H1 (cell line): Measurements from ENCODE around the gene XRCC6. TPM values are rescaled to one million over a fixed set of nuclear protein-coding genes. Genes with fewer than 3 reads are reported as not detected.
A peak's percentile ranks its signal among the peaks of the same experiment; 100 is the strongest.

Source experiments
- CTCF ChIA-PET: fragments of 300-600 bp; sonication (Branson Sonifier 250); formaldehyde crosslinking; loops from one replicate; lab custom pipeline; 2021; ENCODE audit not compliant: partially characterized antibody; lab: Charles Lee
- POLR2A ChIA-PET: fragments of 300-600 bp; sonication (Branson Sonifier 250); formaldehyde crosslinking; loops from one replicate; lab custom pipeline; 2021; ENCODE audit warnings: inconsistent platforms; ENCODE audit not compliant: partially characterized antibody; lab: Charles Lee
- DNase-seq, 2 experiments: peaks; one replicate each; pipeline versions ENCODE4 v3.0.0 to v3.0.0-alpha.2; 2010 to 2022; ENCODE audit warnings: low spot score in 2 of 2, low read depth in 1 of 2, mixed read lengths in 1 of 2
- FAIRE-seq: peaks from 2 replicates; lab custom pipeline; 2011; peaks lifted over from hg19 to GRCh38; lab: Jason Lieb, UNC
- H2AFZ ChIP-seq: 2 replicates; pipeline ENCODE4 v1.8.1; 2012; ENCODE audit warnings: low read length, inconsistent platforms
- H2AK5ac ChIP-seq: 2 replicates; pipeline ENCODE4 v1.6.1; 2013; ENCODE audit warnings: low read depth, low read length
- H2BK120ac ChIP-seq: replicated peaks from 2 replicates; pipeline ENCODE3; 2013; ENCODE audit warnings: low read depth, low read length, inconsistent platforms
- H2BK12ac ChIP-seq: 2 replicates; pipeline ENCODE4 v1.6.1; 2013; ENCODE audit warnings: low read depth, low read length
- H2BK15ac ChIP-seq: 2 replicates; pipeline ENCODE4 v1.6.1; 2013; ENCODE audit warnings: low read length
- H2BK20ac ChIP-seq: 2 replicates; pipeline ENCODE4 v1.6.1; 2013; ENCODE audit warnings: low read length
- H2BK5ac ChIP-seq: 2 replicates; pipeline ENCODE4 v1.6.1; 2013; ENCODE audit warnings: low read depth, low read length
- H3K14ac ChIP-seq: 2 replicates; pipeline ENCODE4 v1.6.1; 2013; ENCODE audit warnings: inconsistent platforms; ENCODE audit not compliant: insufficient read length
- H3K18ac ChIP-seq: 2 replicates; pipeline ENCODE4 v1.6.1; 2013; ENCODE audit warnings: low read length; ENCODE audit errors: extremely low read depth
- H3K23ac ChIP-seq: 2 replicates; pipeline ENCODE4 v1.6.1; 2013; ENCODE audit warnings: inconsistent platforms; ENCODE audit not compliant: insufficient read length
- H3K23me2 ChIP-seq: 2 replicates; pipeline ENCODE4 v1.6.1; 2013; ENCODE audit warnings: low read depth, low read length
- H3K27ac ChIP-seq: 2 replicates; pipeline ENCODE4 v1.6.1; 2011; ENCODE audit warnings: low read depth, low read length, inconsistent platforms
- H3K27me3 ChIP-seq, 4 experiments: replicated peaks in 1 of 4; 1 replicate in 1 of 4; 2 replicates in 3 of 4; pipeline versions ENCODE4 v1.6.1 to v1.8.1; 2011 to 2013; ENCODE audit warnings: low read length in 3 of 4, mild to moderate bottlenecking in 3 of 4, inconsistent platforms in 2 of 4, mixed read lengths in 2 of 4, moderate library complexity in 1 of 4; ENCODE audit not compliant: control insufficient read depth in 3 of 4, insufficient read depth in 3 of 4; ENCODE audit errors: extremely low read depth in 1 of 4
- H3K36me3 ChIP-seq, 4 experiments: 2 replicates each; pipeline versions ENCODE4 v1.6.1 to v1.8.1; 2011 to 2013; ENCODE audit warnings: mild to moderate bottlenecking in 4 of 4, low read length in 3 of 4, moderate library complexity in 2 of 4, control low read depth in 1 of 4, inconsistent platforms in 1 of 4; ENCODE audit not compliant: insufficient read depth in 4 of 4, control insufficient read depth in 2 of 4
- H3K4ac ChIP-seq: replicated peaks from 2 replicates; pipeline ENCODE3; 2013; ENCODE audit warnings: low read length, low read depth, mixed read lengths, inconsistent platforms; ENCODE audit not compliant: insufficient read length
- H3K4me1 ChIP-seq, 4 experiments: replicated peaks in 1 of 4; 1 replicate in 1 of 4; 2 replicates in 3 of 4; pipeline versions ENCODE4 v1.6.1 to v1.8.1; 2011 to 2013; ENCODE audit warnings: low read length in 3 of 4, inconsistent platforms in 2 of 4, mixed read lengths in 1 of 4; ENCODE audit not compliant: insufficient read depth in 4 of 4, control insufficient read depth in 3 of 4
- H3K4me2 ChIP-seq, 2 experiments: 2 replicates each; pipeline versions ENCODE4 v1.6.1 to v1.8.1; 2011 to 2013; ENCODE audit warnings: low read depth in 2 of 2, low read length in 2 of 2, control low read depth in 1 of 2, inconsistent platforms in 1 of 2, mild to moderate bottlenecking in 1 of 2; ENCODE audit not compliant: insufficient read depth in 1 of 2
- H3K4me3 ChIP-seq, 4 experiments: fragments of 200-600, 300-600 bp in 1 of 4; sonication (generic), shearing (Covaris generic), sonication (Bioruptor Twin) in 1 of 4; 2 replicates each; pipeline versions ENCODE4 v1.5.1 to v1.8.1; 2011 to 2016; ENCODE audit warnings: low read length in 4 of 4, low read depth in 3 of 4, control low read depth in 2 of 4, inconsistent platforms in 2 of 4, mild to moderate bottlenecking in 2 of 4, mixed read lengths in 1 of 4, moderate library complexity in 1 of 4; ENCODE audit not compliant: insufficient read depth in 2 of 4; ENCODE audit errors: extremely low read depth in 1 of 4
- H3K56ac ChIP-seq: replicated peaks from 2 replicates; pipeline ENCODE3; 2013; ENCODE audit warnings: low read depth, mild to moderate bottlenecking, mixed read lengths, low read length, inconsistent platforms; ENCODE audit not compliant: insufficient read length
- H3K79me1 ChIP-seq: 2 replicates; pipeline ENCODE4 v1.6.1; 2013; ENCODE audit warnings: low read depth, low read length, control low read depth
- H3K79me2 ChIP-seq, 2 experiments: 2 replicates each; pipeline versions ENCODE4 v1.6.1 to v1.8.1; 2012 to 2013; ENCODE audit warnings: low read length in 2 of 2, mild to moderate bottlenecking in 2 of 2, inconsistent platforms in 1 of 2; ENCODE audit not compliant: insufficient read depth in 2 of 2, control insufficient read depth in 1 of 2
- H3K9ac ChIP-seq, 4 experiments: replicated peaks in 1 of 4; 1 replicate in 1 of 4; 2 replicates in 3 of 4; pipeline versions ENCODE4 v1.6.1 to v1.8.1; 2011 to 2013; ENCODE audit warnings: low read depth in 3 of 4, low read length in 3 of 4, control low read depth in 2 of 4, mild to moderate bottlenecking in 2 of 4, moderate library complexity in 2 of 4, inconsistent platforms in 1 of 4; ENCODE audit errors: extremely low read depth in 1 of 4
- H3K9me3 ChIP-seq, 2 experiments: 2 replicates each; pipeline versions ENCODE4 v1.6.1 to v1.8.1; 2012 to 2013; ENCODE audit warnings: mild to moderate bottlenecking in 2 of 2, moderate library complexity in 2 of 2, control low read depth in 1 of 2, inconsistent platforms in 1 of 2, low read depth in 1 of 2, low read length in 1 of 2, mixed read lengths in 1 of 2; ENCODE audit not compliant: insufficient read depth in 2 of 2
- H4K20me1 ChIP-seq, 2 experiments: replicated peaks in 1 of 2; 2 replicates each; pipeline versions ENCODE3 to v1.8.1; 2011 to 2013; ENCODE audit warnings: inconsistent platforms in 2 of 2, low read length in 2 of 2, mild to moderate bottlenecking in 1 of 2; ENCODE audit not compliant: insufficient read depth in 2 of 2, control insufficient read depth in 1 of 2
- H4K5ac ChIP-seq: 2 replicates; pipeline ENCODE4 v1.6.1; 2013; ENCODE audit warnings: low read length, low read depth, mixed read lengths, inconsistent platforms; ENCODE audit not compliant: insufficient read length
- H4K8ac ChIP-seq: 2 replicates; pipeline ENCODE4 v1.8.0; 2013; ENCODE audit warnings: mild to moderate bottlenecking, moderate library complexity, low read length, inconsistent platforms; ENCODE audit not compliant: insufficient read depth; ENCODE audit errors: extremely low read depth
- H4K91ac ChIP-seq: replicated peaks from 2 replicates; pipeline ENCODE3; 2013; ENCODE audit warnings: low read length, mixed read lengths, inconsistent platforms; ENCODE audit not compliant: insufficient read length
- CTCF ChIP-seq, 3 experiments: IDR thresholded peaks; 1 replicate in 2 of 3; 2 replicates in 1 of 3; pipeline versions ENCODE4 v1.5.1 to v1.6.1; 2011; ENCODE audit warnings: low read length in 3 of 3, mild to moderate bottlenecking in 3 of 3, inconsistent platforms in 2 of 3, low read depth in 1 of 3, moderate library complexity in 1 of 3; ENCODE audit not compliant: insufficient read depth in 1 of 3; ENCODE audit errors: control extremely low read depth in 1 of 3
- RAD21 ChIP-seq, 2 experiments: IDR thresholded peaks in 1 of 2; conservative IDR thresholded peaks in 1 of 2; 2 replicates each; pipeline ENCODE4 v1.6.1; 2011; ENCODE audit warnings: low read depth in 2 of 2, low read length in 2 of 2, improper control_type of control experiment in 1 of 2, inconsistent platforms in 1 of 2, mild to moderate bottlenecking in 1 of 2, moderate library complexity in 1 of 2
- SRF ChIP-seq: IDR thresholded peaks from 2 replicates; pipeline ENCODE4 v1.6.1; 2011; ENCODE audit warnings: mild to moderate bottlenecking, low read depth, low read length, moderate library complexity
- WGBS, 2 experiments: shearing (Covaris generic) in 1 of 2; methylation state at CpG; one replicate each; pipeline versions ENCODE4 v1.1.6 to v1.1.7; 2013 to 2015; ENCODE audit warnings: low lambda C conversion rate in 2 of 2, mixed read lengths in 2 of 2, inconsistent platforms in 1 of 2, low coverage in 1 of 2, missing lambda C conversion rate in 1 of 2; ENCODE audit not compliant: insufficient replicate concordance in 2 of 2, insufficient coverage in 1 of 2, insufficient read length in 1 of 2; ENCODE audit errors: extremely low coverage in 1 of 2, missing lambda C conversion rate in 1 of 2; 5-methylcytosine and 5-hydroxymethylcytosine counted together
- polyA plus RNA-seq, 7 experiments: library from polyadenylated mRNA; depleted of rRNA in 3 of 7; stranded (reverse) in 5 of 7; unstranded in 2 of 7; fragments of >200 nt in 5 of 7; fragments of 200-250 nt in 2 of 7; gene quantifications; 1 replicate in 5 of 7; 2 replicates in 1 of 7; 4 replicates in 1 of 7; pipeline versions ENCODE4 v1.2.1 to v1.2.3, GENCODE V29; 2011 to 2013; ENCODE audit warnings: missing spikeins in 2 of 7, mixed read lengths in 2 of 7
- total RNA-seq: library from RNA; stranded (reverse); fragmentation: NEBNext Ultra II Directional; extraction: Animal tissue kit (Norgen Biotek cat#: 25700); gene quantifications from 2 replicates; pipeline ENCODE4 v1.2.1, GENCODE V29; 2021

The XRCC6 gene
- total and polyA plus RNA-seq, 2 of the 8 experiments (the other 6 are each of a cell fraction or from before 2014, with no cell fraction given) = 150 to 490 TPM

- Histone ChIP-seq H3K9me3 (no peaks in the 10 kb centered on the region), H3K79me1 (peaks cover 10% of the 10 kb centered on the region), H3K27ac (no peak overlapping the region), H3K4ac (no peak overlapping the region), H4K5ac (no peak overlapping the region), H2BK120ac (no peak overlapping the region), H3K14ac (no peak overlapping the region), H3K9ac (no peak overlapping the region), H4K8ac (no peak overlapping the region), H3K4me2 (no peak overlapping the region), H2AFZ (no peak overlapping the region), H4K91ac (no peak overlapping the region), H3K4me3 (no peak overlapping the region), H3K23me2 (no peaks in the 10 kb centered on the region), H2AK5ac (no peak overlapping the region), H3K79me2 (peaks cover 0 to 11% of the 10 kb centered on the region in 2 experiments; a peak in 1 of 4 replicates), H3K27me3 (no peaks in the 10 kb centered on the region), H2BK5ac (no peak overlapping the region), H3K18ac (no peak overlapping the region), H3K56ac (no peak overlapping the region), H2BK15ac (no peak overlapping the region), H4K20me1 (peaks cover 6 to 11% of the 10 kb centered on the region in 2 experiments), H2BK12ac (no peak overlapping the region), H3K36me3 (peaks cover 3 to 21% (median 10%) of the 10 kb centered on the region in 4 experiments; a peak in 7 of 8 replicates), H3K4me1 (no peaks in the 10 kb centered on the region), H2BK20ac (no peak overlapping the region), H3K23ac (no peak overlapping the region)
- DNase-seq = no peak
- 80% methylated on average over 6 of the region's 6 CpGs; no CpG with 5 or more reads in 1 of the 2 experiments for WGBS, 2 experiments
- TF ChIP-seq CTCF (IDR thresholded peaks at IDR 0.05; ENCODE audit: control extremely low read depth in 1 of 3, insufficient read depth in 1 of 3, low read depth in 1 of 3, low read length in 3 of 3) (peak in 1 of 3 experiments; percentile 26; a peak in 1 of 4 replicates), SRF (no peak), RAD21 (IDR thresholded peaks at IDR 0.05 in 1 of 2, conservative IDR thresholded peaks at IDR 0.05 in 1 of 2; ENCODE audit: low read depth in 2 of 2, low read length in 2 of 2) (peak in 1 of 2 experiments; percentile 7; a peak in 1 of 4 replicates)
- ChIA-PET CTCF (interaction anchor here (0.6 to 2.1 kb wide), 8 partner anchors 10 to 327 kb away, joined by 3 to 6 read pairs (median 4); partner anchors contain the start of gene SNU13), POLR2A (interaction anchor here (1.4 kb wide), 1 partner anchor 51 kb away, joined by 5 read pairs; no protein-coding TSS in a partner anchor)
- no peak for FAIRE-seq
These were observed 51.9 kb downstream of the XRCC6 start for GRCh38 chr22:41672780-41673509.
